Activated B cell treated with CpG ODN at 0.5 μM for 24 hours (primary cell): ENCODE data around the gene KRTAP10-11. TPM values are rescaled to one million over a fixed set of nuclear protein-coding genes. Genes with fewer than 3 reads are reported as not detected.
"Not testable (repeated sequence)": the region's sequence is repeated elsewhere in the genome, so short reads cannot be mapped to it uniquely, and the experiment has no call there.

Experiments
- ATAC-seq: fragments of 200-7000 bp; cut with Tn5 transposase; one replicate; pipeline ENCODE4 v1.10.0; 2021; ENCODE audit warnings: low read depth, mild to moderate bottlenecking, moderate library complexity
- CTCF ChIA-PET: fragments of 350-600 bp; sonication (Branson Sonifier 250); formaldehyde crosslinking; loops from one replicate; lab custom pipeline; 2021; ENCODE audit warnings: antibody characterized with exemption; lab: Charles Lee
- POLR2A ChIA-PET: fragments of 350-600 bp; sonication (Branson Sonifier 250); formaldehyde crosslinking; loops from one replicate; lab custom pipeline; 2021; ENCODE audit warnings: antibody characterized with exemption; lab: Charles Lee
- DNase-seq: peaks from one replicate; pipeline ENCODE4 v3.0.0; 2022
- H3K27ac Mint-ChIP-seq: one replicate; pipeline ENCODE4 v1.8.0; 2020; ENCODE audit warnings: mixed read lengths
- H3K27me3 Mint-ChIP-seq: one replicate; pipeline ENCODE4 v1.8.0; 2021; ENCODE audit warnings: mixed read lengths
- H3K36me3 Mint-ChIP-seq: one replicate; pipeline ENCODE4 v1.8.0; 2021; ENCODE audit warnings: low read depth, mixed read lengths
- H3K4me1 Mint-ChIP-seq: one replicate; pipeline ENCODE4 v1.8.0; 2021; ENCODE audit warnings: mixed read lengths
- H3K4me3 Mint-ChIP-seq: one replicate; pipeline ENCODE4 v1.8.0; 2020; ENCODE audit warnings: mild to moderate bottlenecking, mixed read lengths
- H3K9me3 Mint-ChIP-seq: one replicate; pipeline ENCODE4 v1.8.0; 2020; ENCODE audit warnings: mixed read lengths
- intact Hi-C: fragments of 100-400 bp; cut with micrococcal nuclease; formaldehyde crosslinking; loops from one replicate; pipeline ENCODE4 v1.15.1; 2024
- total RNA-seq: library from RNA; stranded (reverse); gene quantifications from 2 replicates; pipeline ENCODE4 v1.2.3, GENCODE V29; 2022
- TF ChIP-seq, protein P1 (sequence below): fragments of 200-600 bp; IDR thresholded peaks from one replicate; pipeline ENCODE4 v1.8.0; 2022; ENCODE audit warnings: antibody characterized with exemption, mild to moderate bottlenecking

KRTAP10-11 gene
- total RNA-seq = not detected in 2 replicates

DNA sequence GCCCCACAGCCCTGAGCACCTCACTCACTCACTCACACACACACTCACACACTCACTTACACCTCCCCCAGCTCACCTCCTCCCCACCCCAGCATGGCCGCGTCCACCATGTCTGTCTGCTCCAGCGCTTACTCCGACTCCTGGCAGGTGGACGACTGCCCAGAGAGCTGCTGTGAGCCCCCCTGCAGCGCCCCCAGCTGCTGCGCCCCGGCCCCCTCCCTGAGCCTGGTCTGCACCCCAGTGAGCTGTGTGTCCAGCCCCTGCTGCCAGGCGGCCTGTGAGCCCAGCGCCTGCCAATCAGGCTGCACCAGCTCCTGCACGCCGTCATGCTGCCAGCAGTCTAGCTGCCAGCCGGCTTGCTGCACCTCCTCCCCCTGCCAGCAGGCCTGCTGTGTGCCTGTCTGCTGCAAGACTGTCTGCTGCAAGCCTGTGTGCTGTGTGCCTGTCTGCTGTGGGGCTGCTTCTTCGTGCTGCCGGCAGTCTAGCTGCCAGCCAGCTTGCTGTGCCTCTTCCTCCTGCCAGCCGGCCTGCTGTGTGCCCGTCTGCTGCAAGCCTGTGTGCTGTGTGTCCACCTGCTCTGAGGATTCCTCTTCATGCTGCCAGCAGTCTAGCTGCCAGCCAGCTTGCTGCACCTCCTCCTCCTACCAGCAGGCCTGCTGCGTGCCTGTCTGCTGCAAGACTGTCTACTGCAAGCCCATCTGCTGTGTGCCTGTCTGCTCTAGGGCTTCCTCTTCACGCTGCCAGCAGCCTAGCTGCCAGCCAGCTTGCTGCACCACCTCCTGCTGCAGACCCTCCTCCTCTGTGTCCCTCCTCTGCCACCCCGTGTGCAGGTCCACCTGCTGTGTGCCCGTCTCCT, at the start of gene KRTAP10-11:
Gene KRTAP10-11 (plus strand): TSS at position 49 of the 856 bp plus-strand sequence. CDS start 45 bp downstream, at position 94.
- H3K4me3 Mint-ChIP-seq, H3K36me3 Mint-ChIP-seq, H3K4me1 Mint-ChIP-seq, H3K27ac Mint-ChIP-seq, DNase-seq, ATAC-seq, intact Hi-C loops, POLR2A ChIA-PET, H3K27me3 Mint-ChIP-seq, CTCF ChIA-PET: not testable (repeated sequence)
- peaks cover 20% of the 10 kb centered on the region for H3K9me3 Mint-ChIP-seq

- Mint-ChIP-seq H3K4me1 (no peaks in the 10 kb centered on the region), H3K36me3 (no peaks in the 10 kb centered on the region), H3K9me3 (peaks cover 4% of the 10 kb centered on the region), H3K27me3 (peaks cover 19% of the 10 kb centered on the region), H3K4me3 (no peak overlapping the region), H3K27ac (no peak overlapping the region)
- ATAC-seq (no peak), DNase-seq (no peak)
- ChIA-PET POLR2A (no interaction called here), CTCF (no interaction called here)
- TF ChIP-seq, protein P1, sequence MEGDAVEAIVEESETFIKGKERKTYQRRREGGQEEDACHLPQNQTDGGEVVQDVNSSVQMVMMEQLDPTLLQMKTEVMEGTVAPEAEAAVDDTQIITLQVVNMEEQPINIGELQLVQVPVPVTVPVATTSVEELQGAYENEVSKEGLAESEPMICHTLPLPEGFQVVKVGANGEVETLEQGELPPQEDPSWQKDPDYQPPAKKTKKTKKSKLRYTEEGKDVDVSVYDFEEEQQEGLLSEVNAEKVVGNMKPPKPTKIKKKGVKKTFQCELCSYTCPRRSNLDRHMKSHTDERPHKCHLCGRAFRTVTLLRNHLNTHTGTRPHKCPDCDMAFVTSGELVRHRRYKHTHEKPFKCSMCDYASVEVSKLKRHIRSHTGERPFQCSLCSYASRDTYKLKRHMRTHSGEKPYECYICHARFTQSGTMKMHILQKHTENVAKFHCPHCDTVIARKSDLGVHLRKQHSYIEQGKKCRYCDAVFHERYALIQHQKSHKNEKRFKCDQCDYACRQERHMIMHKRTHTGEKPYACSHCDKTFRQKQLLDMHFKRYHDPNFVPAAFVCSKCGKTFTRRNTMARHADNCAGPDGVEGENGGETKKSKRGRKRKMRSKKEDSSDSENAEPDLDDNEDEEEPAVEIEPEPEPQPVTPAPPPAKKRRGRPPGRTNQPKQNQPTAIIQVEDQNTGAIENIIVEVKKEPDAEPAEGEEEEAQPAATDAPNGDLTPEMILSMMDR = no peak
- intact Hi-C loops = no loop called here
Observed at GRCh38 chr21:44598061-44598460, 48.2 kb upstream of the KRTAP10-11 start.

- ATAC-seq (no peak), DNase-seq (no peak)
- Mint-ChIP-seq H3K36me3 (no peaks in the 10 kb centered on the region), H3K27ac (no peak overlapping the region), H3K27me3 (peaks cover 23% of the 10 kb centered on the region), H3K9me3 (peaks cover 4% of the 10 kb centered on the region), H3K4me1 (no peaks in the 10 kb centered on the region), H3K4me3 (no peak overlapping the region)
- TF ChIP-seq, protein P1 = no peak
- ChIA-PET POLR2A (no interaction called here), CTCF (no interaction called here)
- intact Hi-C loops = no loop called here
Observed at GRCh38 chr21:44599264-44600029, 46.8 kb upstream of the KRTAP10-11 start.

DNA sequence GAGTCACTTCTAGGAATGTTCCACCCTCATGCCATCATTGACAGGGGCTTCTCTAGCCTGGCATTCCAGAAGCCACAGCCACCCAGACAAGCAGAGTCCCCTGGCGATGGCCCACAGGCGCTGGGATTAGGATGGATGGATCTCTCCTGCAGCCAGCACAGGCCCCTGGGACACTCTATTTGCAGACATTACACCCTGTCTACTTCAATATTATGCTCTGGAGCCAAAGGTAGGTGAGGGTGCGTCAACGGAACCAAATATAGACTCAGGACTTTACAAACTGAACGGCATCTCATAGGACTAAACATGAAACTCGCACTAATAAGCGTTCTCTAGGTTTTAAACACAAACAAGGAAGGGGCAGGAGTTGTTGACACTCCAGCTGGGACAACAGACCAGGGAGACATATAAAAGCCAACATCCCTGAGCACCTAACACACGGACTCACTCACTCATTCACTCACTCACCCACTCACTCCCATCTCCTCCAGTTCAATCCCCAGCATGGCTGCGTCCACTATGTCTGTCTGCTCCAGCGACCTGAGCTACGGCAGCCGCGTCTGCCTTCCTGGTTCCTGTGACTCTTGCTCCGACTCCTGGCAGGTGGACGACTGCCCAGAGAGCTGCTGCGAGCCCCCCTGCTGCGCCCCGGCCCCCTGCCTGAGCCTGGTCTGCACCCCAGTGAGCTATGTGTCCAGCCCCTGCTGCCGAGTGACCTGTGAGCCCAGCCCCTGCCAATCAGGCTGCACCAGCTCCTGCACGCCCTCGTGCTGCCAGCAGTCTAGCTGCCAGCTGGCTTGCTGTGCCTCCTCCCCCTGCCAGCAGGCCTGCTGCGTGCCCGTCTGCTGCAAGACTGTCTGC, 45.9 kb upstream of the KRTAP10-11 start, which contains the start of gene KRTAP10-7:
Gene KRTAP10-7 (plus strand): TSS at position 480 of the 861 bp plus-strand sequence. CDS start 25 bp downstream, at position 505.
- intact Hi-C loops, POLR2A ChIA-PET, DNase-seq, CTCF ChIA-PET, H3K27ac Mint-ChIP-seq, H3K4me3 Mint-ChIP-seq, H3K4me1 Mint-ChIP-seq, H3K9me3 Mint-ChIP-seq, ATAC-seq, H3K36me3 Mint-ChIP-seq: not testable (repeated sequence)
- peaks cover 26% of the 10 kb centered on the region for H3K27me3 Mint-ChIP-seq

- Mint-ChIP-seq H3K9me3 (peaks cover 12% of the 10 kb centered on the region), H3K27me3 (peaks cover 26% of the 10 kb centered on the region)
- H3K4me1 Mint-ChIP-seq, H3K4me3 Mint-ChIP-seq, ATAC-seq, CTCF ChIA-PET, POLR2A ChIA-PET, H3K36me3 Mint-ChIP-seq, H3K27ac Mint-ChIP-seq, DNase-seq, intact Hi-C loops: not testable (repeated sequence)
Observed at GRCh38 chr21:44601091-44601490, 45.1 kb upstream of the KRTAP10-11 start.
